Body of pancreas (tissue), 4 donors: ENCODE data around the gene GLIS2. TPM values are rescaled to one million over a fixed set of nuclear protein-coding genes. Genes with fewer than 3 reads are reported as not detected.
A peak's percentile ranks its signal among the peaks of the same experiment; 100 is the strongest.

Source experiments
- ATAC-seq: fragments of 150-250 bp; one replicate; pipeline ENCODE4 v1.9.1; 2016
- DNase-seq, 4 donors: peaks; one replicate each; pipeline ENCODE4 v3.0.0-alpha.2; 2019
- H3K27ac ChIP-seq, 4 donors: fragments of 200-600 bp; sonication (generic); 1 replicate in 3 of 4; 2 replicates in 1 of 4; pipeline versions ENCODE4 v1.5.1 to v1.6.1; 2016 to 2019; ENCODE audit warnings: mild to moderate bottlenecking in 1 of 4, mixed read lengths in 1 of 4, moderate library complexity in 1 of 4
- H3K27me3 ChIP-seq, 2 donors: fragments of 200-600 bp; sonication (generic); one replicate each; pipeline ENCODE4 v1.6.0; 2016; ENCODE audit warnings: mild to moderate bottlenecking in 1 of 2
- H3K36me3 ChIP-seq, 2 donors: fragments of 200-600 bp; sonication (generic); replicated peaks in 1 of 2; 2 replicates each; pipeline ENCODE4 v1.5.1; 2016; ENCODE audit warnings: low read depth in 2 of 2; ENCODE audit not compliant: insufficient read depth in 1 of 2
- H3K4me1 ChIP-seq: fragments of 200-600 bp; sonication (generic); one replicate; pipeline ENCODE4 v1.6.0; 2016
- H3K4me3 ChIP-seq, 2 donors: fragments of 200-600 bp; sonication (generic); 1 replicate in 1 of 2; 2 replicates in 1 of 2; pipeline ENCODE4 v1.5.1; 2016 to 2019
- H3K9me3 ChIP-seq, 3 donors: fragments of 200-600 bp; sonication (generic); 1 replicate in 2 of 3; 2 replicates in 1 of 3; pipeline ENCODE4 v1.5.1; 2016
- POLR2A ChIP-seq, 3 donors: fragments of 450-650 bp; IDR thresholded peaks; one replicate each; pipeline ENCODE4 v1.6.1; 2016; ENCODE audit warnings: antibody characterized with exemption in 3 of 3, mild to moderate bottlenecking in 2 of 3
- WGBS, 2 donors: methylation state at CpG; one replicate each; pipeline ENCODE4 v1.1.5; 2017; 5-methylcytosine and 5-hydroxymethylcytosine counted together
- intact Hi-C: fragments of 100-400 bp; cut with DNase I; formaldehyde crosslinking; loops from one replicate; pipeline ENCODE4 v1.15.1; 2023
- total RNA-seq, 2 donors: library from RNA; depleted of rRNA; stranded (reverse); fragments of >200 nt; gene quantifications; one replicate each; pipeline ENCODE4 v1.1.0, GENCODE V29; 2016
- TF ChIP-seq, protein P1 (sequence below), 7 experiments: fragments of 450-650 bp in 4 of 7; fragments of 200-600 bp in 3 of 7; sonication (generic) in 3 of 7; IDR thresholded peaks; one replicate each; pipeline ENCODE4 v1.5.1; 2016 to 2019; ENCODE audit warnings: antibody characterized with exemption in 7 of 7

Gene GLIS2
- total RNA-seq, 2 donors from 2014 or later: 6.0 to 6.3 TPM

DNA sequence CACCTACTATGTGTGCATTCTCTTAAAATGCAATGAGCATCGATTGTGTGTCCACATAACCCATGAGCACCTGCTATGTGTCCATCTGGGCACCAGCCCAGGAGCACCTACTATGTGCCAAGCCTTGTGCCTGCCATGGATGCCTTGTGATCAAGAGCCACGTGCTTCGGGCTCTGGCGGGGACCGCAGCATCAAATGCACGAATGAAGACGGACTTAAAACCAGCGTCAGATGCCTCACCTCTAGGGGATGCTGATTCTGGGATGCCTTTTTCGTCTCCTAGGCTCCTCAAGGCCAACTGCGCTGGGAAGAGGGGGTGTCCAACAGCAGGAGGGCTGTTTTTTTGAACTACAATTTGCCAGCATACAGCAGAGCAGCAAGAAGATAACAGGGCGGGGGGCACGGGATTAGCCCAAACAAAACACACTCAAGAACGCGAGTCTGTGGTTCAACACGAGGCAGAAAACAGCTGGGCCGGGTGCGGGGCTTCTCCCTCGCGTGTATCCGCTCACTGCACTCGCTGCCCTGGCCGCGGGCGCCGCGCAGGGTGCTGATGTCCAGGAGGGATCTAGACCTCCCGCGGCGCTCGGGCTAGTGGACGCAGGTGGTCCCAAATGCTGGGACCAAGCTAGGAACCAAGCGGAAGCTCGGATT is 1.2 kb upstream of the GLIS2 start:
- intact Hi-C loops: loop anchor here (5.0 kb wide), 1 partner anchor 42 kb away; the partner anchor contains the start of gene TFAP4
- Histone ChIP-seq H3K4me1 (peaks cover 60% of the 10 kb centered on the region), H3K9me3 (no peaks in the 10 kb centered on the region), H3K36me3 (no peaks in the 10 kb centered on the region), H3K27ac (peak overlapping the region; percentile 69 to 91 (median 88)), H3K27me3 (no peaks in the 10 kb centered on the region), H3K4me3 (no peak overlapping the region)
- DNase-seq: peak in 2 of 4 donors; percentile 27 to 47
- no peak for TF ChIP-seq POLR2A (IDR thresholded peaks at IDR 0.05)
- TF ChIP-seq, protein P1, sequence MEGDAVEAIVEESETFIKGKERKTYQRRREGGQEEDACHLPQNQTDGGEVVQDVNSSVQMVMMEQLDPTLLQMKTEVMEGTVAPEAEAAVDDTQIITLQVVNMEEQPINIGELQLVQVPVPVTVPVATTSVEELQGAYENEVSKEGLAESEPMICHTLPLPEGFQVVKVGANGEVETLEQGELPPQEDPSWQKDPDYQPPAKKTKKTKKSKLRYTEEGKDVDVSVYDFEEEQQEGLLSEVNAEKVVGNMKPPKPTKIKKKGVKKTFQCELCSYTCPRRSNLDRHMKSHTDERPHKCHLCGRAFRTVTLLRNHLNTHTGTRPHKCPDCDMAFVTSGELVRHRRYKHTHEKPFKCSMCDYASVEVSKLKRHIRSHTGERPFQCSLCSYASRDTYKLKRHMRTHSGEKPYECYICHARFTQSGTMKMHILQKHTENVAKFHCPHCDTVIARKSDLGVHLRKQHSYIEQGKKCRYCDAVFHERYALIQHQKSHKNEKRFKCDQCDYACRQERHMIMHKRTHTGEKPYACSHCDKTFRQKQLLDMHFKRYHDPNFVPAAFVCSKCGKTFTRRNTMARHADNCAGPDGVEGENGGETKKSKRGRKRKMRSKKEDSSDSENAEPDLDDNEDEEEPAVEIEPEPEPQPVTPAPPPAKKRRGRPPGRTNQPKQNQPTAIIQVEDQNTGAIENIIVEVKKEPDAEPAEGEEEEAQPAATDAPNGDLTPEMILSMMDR (IDR thresholded peaks at IDR 0.05): peak in 1 of 7 experiments; percentile 19
- WGBS, 2 donors: 2 to 6% methylated on average over 7 to 33 of the region's 33 CpGs
- peak; percentile 1 for ATAC-seq

DNA sequence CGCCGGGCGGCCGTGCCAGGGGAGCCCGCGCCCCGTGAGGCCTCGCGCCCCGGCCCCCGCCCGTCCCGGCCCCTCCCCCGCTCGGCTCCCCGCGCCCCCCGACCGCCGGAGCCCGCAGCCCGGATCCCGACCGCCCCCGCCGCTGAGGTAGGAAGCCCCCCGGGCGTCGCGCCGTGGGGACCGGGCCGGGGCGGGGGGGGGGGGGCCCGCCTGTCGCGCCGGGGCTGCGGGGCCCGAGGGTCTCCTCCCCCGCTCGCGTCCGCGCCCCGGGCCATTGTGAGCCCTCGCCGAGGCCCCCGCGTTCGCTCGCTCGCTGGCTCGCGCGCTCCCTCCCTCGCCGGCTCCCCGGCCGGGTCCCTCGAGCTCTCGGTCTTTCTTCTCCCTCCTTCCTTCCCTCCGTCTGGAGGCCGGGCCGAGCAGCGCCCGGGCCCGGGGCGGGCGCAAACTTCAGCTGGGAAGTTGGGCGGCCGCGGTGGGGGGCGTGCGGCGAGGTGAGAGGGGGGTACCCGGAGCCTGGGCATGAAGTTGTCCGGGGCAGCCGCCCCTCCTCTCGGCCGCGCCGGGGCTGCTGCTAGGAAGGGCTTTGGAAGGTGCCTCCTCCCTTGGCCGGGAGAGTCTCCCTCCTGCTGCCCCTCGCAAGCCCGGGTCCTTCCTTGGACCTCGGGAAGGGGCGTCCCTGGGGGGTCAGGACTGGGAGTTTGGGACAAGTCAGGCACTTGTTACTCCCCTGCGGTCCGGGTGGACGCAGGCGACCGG is 419 bp downstream of the GLIS2 start:
- Histone ChIP-seq H3K27ac (peak overlapping the region; percentile 74 to 91 (median 87)), H3K9me3 (no peaks in the 10 kb centered on the region), H3K4me3 (peak overlapping the region; percentile 1 to 13), H3K27me3 (no peaks in the 10 kb centered on the region), H3K36me3 (no peaks in the 10 kb centered on the region), H3K4me1 (peaks cover 71% of the 10 kb centered on the region)
- 5 to 7% methylated on average over 8 to 38 of the region's 93 CpGs for WGBS, 2 donors
- TF ChIP-seq POLR2A (IDR thresholded peaks at IDR 0.05): no peak
- TF ChIP-seq, protein P1 (IDR thresholded peaks at IDR 0.05): no peak
- intact Hi-C loops: loop anchor here (5.0 kb wide), 1 partner anchor 44 kb away; the partner anchor contains the start of gene TFAP4
- ATAC-seq: peak; percentile 6
- no peak for DNase-seq

DNA sequence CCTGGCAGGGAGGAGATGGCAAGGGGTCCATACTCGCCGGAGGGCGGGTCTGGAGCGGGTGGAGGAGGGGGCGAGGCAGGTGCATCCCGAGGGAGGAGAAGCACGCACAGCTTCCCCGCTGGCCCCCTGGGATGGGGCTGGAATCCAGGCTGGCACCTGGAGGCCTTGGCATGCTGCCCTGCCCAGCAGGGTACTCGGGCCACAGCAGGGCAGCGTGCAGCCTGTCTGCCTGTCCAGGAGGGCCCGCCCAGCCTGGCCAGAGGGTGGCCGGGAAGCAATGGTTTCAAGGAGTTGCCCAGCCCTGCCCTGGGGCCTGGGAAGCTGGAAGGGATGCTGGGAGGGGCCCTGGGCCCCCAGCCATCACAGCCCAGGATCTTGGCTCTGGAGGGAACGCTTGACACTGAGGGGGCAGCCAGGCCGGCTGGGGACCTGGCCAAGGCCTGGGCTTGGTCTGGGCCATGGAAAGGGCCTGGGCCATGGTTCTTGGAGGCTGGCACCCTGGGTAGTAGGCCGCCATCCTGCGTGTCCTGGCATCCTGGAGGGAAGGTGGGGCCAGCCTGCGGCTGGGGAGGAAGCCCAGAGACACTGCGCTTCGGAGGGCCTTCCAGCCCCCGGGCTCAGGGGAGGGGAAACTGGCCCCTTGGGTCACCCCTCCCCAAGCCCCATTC is 1.1 kb downstream of the GLIS2 start:
- DNase-seq: peak; percentile 71 to 90 (median 82)
- intact Hi-C loops: loop anchor here (5.0 kb wide), 1 partner anchor 45 kb away; the partner anchor contains the start of gene TFAP4
- peak overlapping the region; percentile 74 to 91 (median 87) for H3K27ac ChIP-seq
- TF ChIP-seq POLR2A (IDR thresholded peaks at IDR 0.05): peak; percentile 43 to 76 (median 75)
- TF ChIP-seq, protein P1 (IDR thresholded peaks at IDR 0.05): peak in 2 of 7 experiments; percentile 8 to 11
- no peaks in the 10 kb centered on the region for H3K9me3 ChIP-seq
- H3K27me3 ChIP-seq: no peaks in the 10 kb centered on the region
- H3K4me3 ChIP-seq: peak overlapping the region; percentile 1 to 13
- H3K36me3 ChIP-seq: no peaks in the 10 kb centered on the region
- WGBS, 2 donors: 19 to 30% methylated on average over 9 to 20 of the region's 20 CpGs
- ATAC-seq: peak; percentile 39
- H3K4me1 ChIP-seq: peaks cover 76% of the 10 kb centered on the region

DNA sequence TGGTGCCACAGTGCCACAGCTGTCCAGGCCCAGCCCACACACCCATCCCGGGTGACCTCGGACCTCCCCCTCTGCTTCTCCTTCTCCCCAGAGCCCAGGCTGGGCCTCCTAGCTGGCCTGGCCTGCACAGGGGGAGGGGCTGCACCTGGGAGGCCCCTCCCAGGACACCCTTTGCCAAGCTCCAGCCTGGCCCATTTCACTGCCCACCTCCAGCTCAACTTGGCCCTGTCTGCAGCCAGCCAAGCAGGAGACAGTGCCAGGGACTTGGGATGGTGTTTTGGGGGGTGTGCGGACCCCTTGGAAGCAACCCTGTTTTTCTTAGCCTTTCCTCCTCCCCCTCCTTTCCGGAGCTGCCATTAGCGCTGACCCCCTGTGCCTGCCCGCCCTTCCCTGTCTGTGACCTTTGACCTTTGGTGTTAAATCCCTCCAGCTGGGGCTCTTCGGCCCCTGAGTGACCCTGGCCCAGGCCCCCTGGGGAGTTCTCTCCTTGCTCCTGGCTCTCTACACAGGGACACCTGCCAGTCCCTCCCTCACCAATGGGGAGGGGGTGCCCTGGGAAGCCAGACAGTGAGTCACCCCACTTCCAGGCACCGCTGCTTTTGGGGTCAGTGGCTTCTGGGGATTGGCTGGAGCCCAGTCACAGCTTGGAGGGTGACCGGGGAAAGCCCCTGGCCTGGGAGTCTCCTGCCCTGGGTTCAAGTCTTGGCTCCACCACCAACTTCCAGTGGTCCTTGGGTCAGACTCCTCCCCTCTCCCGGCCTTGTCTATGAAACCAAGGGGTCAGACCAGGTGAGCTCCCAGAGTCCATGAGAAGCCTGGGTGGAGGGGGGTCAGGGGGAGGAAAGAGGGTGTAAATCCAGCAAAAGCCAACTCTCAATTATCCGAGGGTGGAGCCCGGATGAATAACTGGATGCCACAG is 1.9 kb downstream of the GLIS2 start:
- Histone ChIP-seq H3K27ac (peak overlapping the region; percentile 74 to 91 (median 87)), H3K9me3 (no peaks in the 10 kb centered on the region), H3K36me3 (no peaks in the 10 kb centered on the region), H3K4me1 (peaks cover 83% of the 10 kb centered on the region), H3K4me3 (no peak overlapping the region), H3K27me3 (no peaks in the 10 kb centered on the region)
- intact Hi-C loops: loop anchor here (5.0 kb wide), 1 partner anchor 45 kb away; the partner anchor contains the start of gene TFAP4
- TF ChIP-seq POLR2A (IDR thresholded peaks at IDR 0.05): no peak
- TF ChIP-seq, protein P1 (IDR thresholded peaks at IDR 0.05): no peak
- DNase-seq (peak in 1 of 4 donors; percentile 45), ATAC-seq (no peak)
- 49 to 59% methylated on average over 9 to 10 of the region's 12 CpGs for WGBS, 2 donors
